Measurements from ENCODE around the gene WARS2.
"Not testable (repeated sequence)": the region's sequence is repeated elsewhere in the genome, so short reads cannot be mapped to it uniquely, and the experiment has no call there.

The WARS2 gene

GRCh38 chr1:119141020-119141424, 569 bp upstream of the WARS2 start:
- in situ Hi-C loops (cut with HindIII; ENCODE audit: low sequenced_read_pairs): loop anchor here (25.0 kb wide), 1 partner anchor 129 kb away; no protein-coding TSS in a partner anchor

DNA sequence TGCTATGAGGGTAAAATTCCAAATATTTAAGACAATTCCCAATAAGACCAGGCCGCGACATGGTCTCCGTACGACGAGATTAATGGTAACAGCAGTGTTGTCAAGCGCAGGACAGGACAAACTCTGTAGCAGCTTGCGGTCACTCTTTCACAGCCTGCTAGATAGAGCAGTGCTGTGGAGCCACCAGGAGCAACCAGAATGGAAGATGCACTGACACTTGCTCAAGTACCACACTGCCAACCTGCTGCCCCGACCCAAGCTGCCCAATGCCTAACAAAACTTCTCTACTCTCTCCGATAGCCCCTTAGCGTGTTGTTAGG, 636 bp downstream of the WARS2 start:
- in situ Hi-C loops (cut with HindIII; ENCODE audit: low sequenced_read_pairs): loop anchor here (25.0 kb wide), 1 partner anchor 128 kb away; no protein-coding TSS in a partner anchor

GRCh38 chr1:119139403-119139802, 1.1 kb downstream of the WARS2 start:
- in situ Hi-C loops (cut with HindIII; ENCODE audit: low sequenced_read_pairs): loop anchor here (25.0 kb wide), 1 partner anchor 127 kb away; no protein-coding TSS in a partner anchor

GRCh38 chr1:119136401-119136800, 4.1 kb downstream of the WARS2 start:
- in situ Hi-C loops (cut with HindIII; ENCODE audit: low sequenced_read_pairs): loop anchor here (25.0 kb wide), 1 partner anchor 124 kb away; no protein-coding TSS in a partner anchor

- in situ Hi-C loops (cut with HindIII; ENCODE audit: low sequenced_read_pairs): loop anchor here (25.0 kb wide), 1 partner anchor 122 kb away; no protein-coding TSS in a partner anchor
Measured at GRCh38 chr1:119133987-119134386, 6.5 kb downstream of the WARS2 start.

DNA sequence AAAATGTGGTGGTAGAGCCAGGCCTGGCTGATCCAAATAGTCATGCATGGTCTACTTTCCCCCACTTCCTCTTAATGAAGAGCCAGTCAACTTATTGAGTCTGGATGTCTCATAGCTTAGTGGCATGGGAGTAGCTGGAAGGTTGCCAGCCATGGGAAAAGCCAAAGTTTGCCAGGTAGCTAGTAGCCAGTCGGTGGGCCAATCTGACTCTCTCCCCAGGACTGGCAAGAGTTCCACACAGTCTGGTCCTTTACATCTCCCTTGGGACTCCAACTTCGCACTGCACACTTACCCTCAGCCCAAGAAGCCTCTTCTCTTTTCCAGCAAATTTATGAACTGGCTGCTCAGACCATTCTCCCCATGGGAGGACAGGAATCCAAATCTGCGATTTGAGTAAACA, 8.3 kb downstream of the WARS2 start:
- in situ Hi-C loops (cut with HindIII; ENCODE audit: low sequenced_read_pairs): loop anchor here (25.0 kb wide), 1 partner anchor 120 kb away; no protein-coding TSS in a partner anchor

DNA sequence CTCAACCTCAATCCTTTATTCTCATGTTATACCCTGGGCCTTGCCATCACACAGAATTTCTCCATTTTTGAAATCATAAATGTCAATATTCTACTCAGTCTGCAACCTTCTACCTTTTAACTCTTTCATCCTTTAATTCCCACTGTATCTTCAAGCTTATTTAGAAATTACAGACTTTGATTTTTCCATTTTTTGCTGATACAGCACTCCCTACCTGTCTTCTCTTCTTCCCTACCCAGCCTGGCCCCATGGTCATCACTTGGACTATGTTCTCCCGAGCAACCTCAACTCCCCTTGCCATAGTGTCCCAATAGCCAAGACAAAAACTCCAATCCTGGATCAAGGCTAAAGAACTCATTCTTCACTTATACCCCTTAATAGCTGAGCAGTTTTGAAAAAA, 14.6 kb downstream of the WARS2 start:
- in situ Hi-C loops (cut with HindIII; ENCODE audit: low sequenced_read_pairs): loop anchor here (25.0 kb wide), 1 partner anchor 114 kb away; no protein-coding TSS in a partner anchor

DNA sequence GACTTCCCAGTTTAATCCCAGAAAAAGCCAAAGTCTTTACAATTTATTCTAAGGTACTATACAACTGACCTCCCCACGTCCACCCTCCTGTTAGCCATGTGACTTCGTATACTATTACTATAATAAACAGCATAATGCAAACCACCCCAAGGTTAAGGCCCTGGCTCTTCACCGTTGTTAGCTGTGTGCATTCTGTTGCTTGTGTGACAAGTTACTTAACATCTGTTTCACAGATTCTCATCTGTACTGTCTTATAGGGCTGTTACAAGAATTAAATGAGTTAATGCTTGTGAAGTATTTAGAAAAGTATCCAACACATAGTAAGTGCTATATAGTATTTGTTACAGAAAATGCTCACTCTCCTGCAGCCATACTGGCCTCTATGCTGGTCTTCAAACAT, 15.7 kb downstream of the WARS2 start:
- in situ Hi-C loops (cut with HindIII; ENCODE audit: low sequenced_read_pairs): loop anchor here (25.0 kb wide), 1 partner anchor 112 kb away; no protein-coding TSS in a partner anchor

GRCh38 chr1:119121872-119122271, 18.6 kb downstream of the WARS2 start:
- in situ Hi-C loops (cut with HindIII; ENCODE audit: low sequenced_read_pairs): not testable (repeated sequence)

DNA sequence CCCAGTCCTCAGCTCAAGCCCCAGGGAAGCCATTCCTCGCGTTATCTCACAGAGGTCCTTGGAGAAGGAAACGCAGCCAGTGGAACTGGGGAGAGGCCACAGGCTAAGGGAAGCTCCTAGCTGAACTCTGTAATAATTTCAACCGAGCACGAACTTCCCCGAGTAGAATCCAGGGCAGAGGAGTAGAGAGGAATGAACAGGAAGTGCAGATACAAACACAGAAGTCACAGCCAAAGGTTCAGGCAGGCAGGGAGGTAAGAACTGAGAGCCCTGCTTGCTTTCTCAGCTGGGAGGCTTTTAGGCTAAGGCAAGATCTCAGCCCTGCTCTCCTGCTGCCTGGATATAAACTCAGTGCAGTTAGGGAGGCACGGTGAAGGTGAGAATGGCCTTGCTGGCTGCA, 23.7 kb downstream of the WARS2 start:
- in situ Hi-C loops (cut with HindIII; ENCODE audit: low sequenced_read_pairs): no loop called here

GRCh38 chr1:119115736-119116135, 24.7 kb downstream of the WARS2 start:
- in situ Hi-C loops (cut with HindIII; ENCODE audit: low sequenced_read_pairs): no loop called here

DNA sequence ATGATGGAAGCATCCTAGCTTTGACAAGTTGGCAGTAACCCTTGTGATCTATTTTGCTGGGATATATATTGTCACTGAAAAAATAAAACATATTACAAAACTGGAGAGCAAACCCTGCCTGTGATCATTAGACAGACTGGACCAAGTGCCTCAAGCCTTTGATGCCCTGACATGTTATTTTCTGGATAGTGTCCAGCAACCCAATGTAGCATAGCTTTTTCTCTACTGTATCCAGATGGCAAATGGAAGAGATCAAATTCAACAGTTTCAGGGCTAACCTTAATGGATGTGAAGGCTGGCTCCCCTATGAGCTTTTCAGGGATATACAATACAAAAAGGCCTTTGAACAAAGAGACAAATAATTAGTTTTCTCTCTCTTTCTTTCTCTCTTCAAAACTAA, 25.1 kb downstream of the WARS2 start:
- in situ Hi-C loops (cut with HindIII; ENCODE audit: low sequenced_read_pairs): no loop called here

DNA sequence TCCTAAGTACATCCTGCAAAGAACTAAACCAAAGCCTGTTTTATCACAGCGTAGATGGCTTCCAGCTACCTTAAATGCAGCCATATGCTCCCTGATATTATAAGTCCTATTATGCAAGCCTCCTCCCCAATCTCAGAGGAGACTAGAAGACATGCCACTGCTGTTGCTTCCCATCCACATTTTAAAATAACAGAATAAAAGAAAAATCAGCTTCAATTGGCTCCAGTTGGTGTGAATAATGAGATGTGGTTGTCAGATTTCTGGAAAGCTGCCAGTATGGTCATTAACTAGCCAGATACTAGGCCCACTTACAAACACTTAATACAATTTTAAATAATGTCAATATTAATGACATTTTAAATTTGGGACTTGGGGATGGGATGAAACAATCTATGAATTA, 25.7 kb downstream of the WARS2 start:
- in situ Hi-C loops (cut with HindIII; ENCODE audit: low sequenced_read_pairs): no loop called here

DNA sequence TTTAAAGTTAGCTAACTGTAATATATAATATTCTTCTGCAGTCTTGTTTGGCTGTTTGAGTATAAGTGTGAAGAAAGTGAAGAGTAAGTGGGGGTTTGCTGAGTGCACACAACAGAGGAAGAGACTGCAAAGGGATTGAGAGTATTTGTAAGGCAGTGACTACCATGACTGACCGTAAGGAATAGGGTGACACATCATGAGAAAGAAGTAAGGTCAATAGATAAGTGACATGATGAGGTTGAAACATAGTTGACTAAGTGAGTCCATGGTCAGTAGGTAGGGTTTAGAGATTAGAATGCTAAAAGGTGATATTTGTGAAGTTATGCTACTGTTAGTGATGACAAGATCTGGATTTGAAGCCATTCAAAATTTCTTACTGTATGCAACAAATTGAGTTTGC, 27.7 kb downstream of the WARS2 start:
- in situ Hi-C loops (cut with HindIII; ENCODE audit: low sequenced_read_pairs): no loop called here

GRCh38 chr1:119112244-119112643, 28.2 kb downstream of the WARS2 start:
- in situ Hi-C loops (cut with HindIII; ENCODE audit: low sequenced_read_pairs): no loop called here

GRCh38 chr1:119108988-119109387, 31.5 kb downstream of the WARS2 start:
- in situ Hi-C loops (cut with HindIII; ENCODE audit: low sequenced_read_pairs): no loop called here

- in situ Hi-C loops (cut with HindIII; ENCODE audit: low sequenced_read_pairs): no loop called here
Measured at GRCh38 chr1:119103764-119104163, 36.7 kb downstream of the WARS2 start.

- in situ Hi-C loops (cut with HindIII; ENCODE audit: low sequenced_read_pairs): no loop called here
Measured at GRCh38 chr1:119102051-119102450, 38.4 kb downstream of the WARS2 start.

DNA sequence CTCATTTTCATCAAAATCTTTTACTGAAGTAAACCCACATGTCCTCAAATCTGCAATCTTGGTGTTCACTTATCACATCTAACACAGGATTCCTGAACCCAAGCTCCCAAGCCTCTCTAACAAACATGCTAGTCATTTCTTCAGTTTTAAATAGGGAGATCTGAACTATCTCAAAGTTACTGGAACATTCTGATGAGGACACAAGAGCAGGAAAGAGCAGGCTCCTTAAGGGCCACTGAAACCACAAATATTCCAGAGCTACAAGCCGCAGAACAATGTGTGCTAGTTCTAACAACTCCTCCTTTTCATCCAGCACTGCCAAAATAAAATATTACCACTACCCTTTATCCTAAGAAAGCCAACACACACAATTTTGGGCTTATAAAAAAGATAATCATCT, 38.9 kb downstream of the WARS2 start:
- in situ Hi-C loops (cut with HindIII; ENCODE audit: low sequenced_read_pairs): no loop called here

DNA sequence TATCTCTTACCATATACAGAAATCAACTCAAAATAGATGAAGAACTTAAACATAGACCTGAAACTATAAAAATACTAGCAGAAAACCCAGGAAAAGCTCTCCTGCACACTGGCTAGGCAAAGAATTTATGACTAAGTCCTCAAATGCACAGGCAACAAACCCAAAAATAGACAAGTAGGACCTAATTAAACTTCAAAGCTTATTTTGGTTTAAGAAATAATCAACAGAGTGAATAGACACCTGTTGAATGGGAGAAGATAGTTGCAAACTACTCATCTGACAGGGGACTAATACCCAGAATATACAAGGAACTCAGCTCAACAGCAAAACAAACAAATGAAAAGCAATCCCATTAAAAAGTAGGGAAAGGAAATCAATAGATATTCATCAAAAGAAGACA, 40.7 kb downstream of the WARS2 start:
- in situ Hi-C loops (cut with HindIII; ENCODE audit: low sequenced_read_pairs): no loop called here

- in situ Hi-C loops (cut with HindIII; ENCODE audit: low sequenced_read_pairs): no loop called here
Measured at GRCh38 chr1:119097380-119097779, 43.1 kb downstream of the WARS2 start.

GRCh38 chr1:119093721-119094120, 46.7 kb downstream of the WARS2 start:
- in situ Hi-C loops (cut with HindIII; ENCODE audit: low sequenced_read_pairs): no loop called here

GRCh38 chr1:119091618-119092017, 48.8 kb downstream of the WARS2 start:
- in situ Hi-C loops (cut with HindIII; ENCODE audit: low sequenced_read_pairs): no loop called here
